PC-9 (cell line): ENCODE data around the gene ROR2. TPM values are rescaled to one million over a fixed set of nuclear protein-coding genes. Genes with fewer than 3 reads are reported as not detected.

ENCODE experiments used
- BruUV-seq: library from RNA; stranded (reverse); fragments of 400-500 nt; replicated peaks from 2 replicates; lab custom pipeline; 2021; lab: Mats Ljungman, UMichigan
- CTCF ChIA-PET: fragments of 300-600 bp; sonication (Branson Sonifier 250); formaldehyde crosslinking; loops from one replicate; lab custom pipeline; 2022; ENCODE audit warnings: antibody characterized with exemption; lab: Charles Lee
- POLR2A ChIA-PET: fragments of 300-600 bp; sonication (Branson Sonifier 250); formaldehyde crosslinking; loops from one replicate; lab custom pipeline; 2022; ENCODE audit warnings: antibody characterized with exemption; ENCODE audit not compliant: unreplicated experiment; lab: Charles Lee
- DNase-seq, 2 experiments: peaks; one replicate each; pipeline versions ENCODE4 v3.0.0 to v3.0.0-alpha.2; 2015 to 2022; ENCODE audit warnings: mixed read lengths in 1 of 2
- H2AFZ ChIP-seq: fragments of 200-600 bp; sonication (generic); 2 replicates; pipeline ENCODE4 v1.8.1; 2017; ENCODE audit warnings: antibody characterized with exemption
- H3F3A ChIP-seq: fragments of 200-600 bp; sonication (generic); 2 replicates; pipeline ENCODE4 v1.8.1; 2017; ENCODE audit warnings: antibody characterized with exemption, mild to moderate bottlenecking, low read depth; ENCODE audit not compliant: insufficient read depth
- H3K27ac ChIP-seq: fragments of 200-600 bp; sonication (generic); 2 replicates; pipeline ENCODE4 v1.6.1; 2016; ENCODE audit warnings: mixed run types
- H3K27me3 ChIP-seq: fragments of 200-600 bp; sonication (generic); 2 replicates; pipeline ENCODE4 v1.6.1; 2016; ENCODE audit warnings: low read depth, mixed run types; ENCODE audit not compliant: insufficient read depth
- H3K36me3 ChIP-seq: fragments of 200-600 bp; sonication (generic); 2 replicates; pipeline ENCODE4 v1.6.1; 2016; ENCODE audit warnings: low read depth, mixed run types
- H3K4me1 ChIP-seq: fragments of 200-600 bp; sonication (generic); replicated peaks from 2 replicates; pipeline ENCODE4 v1.6.1; 2016; ENCODE audit warnings: mixed run types; ENCODE audit not compliant: insufficient read depth
- H3K4me2 ChIP-seq: fragments of 200-600 bp; sonication (generic); 2 replicates; pipeline ENCODE4 v1.6.1; 2017; ENCODE audit warnings: mixed run types
- H3K4me3 ChIP-seq: fragments of 200-600 bp; sonication (generic); 2 replicates; pipeline ENCODE4 v1.6.1; 2016; ENCODE audit warnings: mixed run types
- H3K79me2 ChIP-seq: fragments of 200-600 bp; sonication (generic); 2 replicates; pipeline ENCODE4 v1.6.1; 2017; ENCODE audit warnings: low read depth, mixed run types
- H3K9me2 ChIP-seq: fragments of 200-600 bp; sonication (generic); 2 replicates; pipeline ENCODE4 v1.8.1; 2017; ENCODE audit warnings: mild to moderate bottlenecking; ENCODE audit not compliant: insufficient read depth
- H3K9me3 ChIP-seq: fragments of 200-600 bp; sonication (generic); 2 replicates; pipeline ENCODE4 v1.8.1; 2016; ENCODE audit warnings: low read depth; ENCODE audit not compliant: insufficient read depth
- H4K20me1 ChIP-seq: fragments of 200-600 bp; sonication (generic); 2 replicates; pipeline ENCODE4 v1.8.1; 2017; ENCODE audit not compliant: insufficient read depth
- EZH2 ChIP-seq: fragments of 200-600 bp; sonication (generic); IDR thresholded peaks from 2 replicates; pipeline ENCODE4 v1.8.0; 2017; ENCODE audit warnings: antibody characterized with exemption, low read depth
- intact Hi-C: fragments of 100-400 bp; cut with micrococcal nuclease; formaldehyde crosslinking; loops from one replicate; pipeline ENCODE4 v1.10.0; 2022; ENCODE audit not compliant: unreplicated experiment
- total RNA-seq: library from RNA; stranded (reverse); gene quantifications from 2 replicates; pipeline ENCODE4 v1.2.3, GENCODE V29; 2021
- TF ChIP-seq, protein P1 (sequence below): fragments of 200-600 bp; sonication (generic); conservative IDR thresholded peaks from 2 replicates; pipeline ENCODE4 v1.6.1; 2017; ENCODE audit warnings: mixed run types, antibody characterized with exemption, mild to moderate bottlenecking, moderate library complexity

The ROR2 gene
- total RNA-seq, 1 experiment from 2014 or later = not detected

DNA sequence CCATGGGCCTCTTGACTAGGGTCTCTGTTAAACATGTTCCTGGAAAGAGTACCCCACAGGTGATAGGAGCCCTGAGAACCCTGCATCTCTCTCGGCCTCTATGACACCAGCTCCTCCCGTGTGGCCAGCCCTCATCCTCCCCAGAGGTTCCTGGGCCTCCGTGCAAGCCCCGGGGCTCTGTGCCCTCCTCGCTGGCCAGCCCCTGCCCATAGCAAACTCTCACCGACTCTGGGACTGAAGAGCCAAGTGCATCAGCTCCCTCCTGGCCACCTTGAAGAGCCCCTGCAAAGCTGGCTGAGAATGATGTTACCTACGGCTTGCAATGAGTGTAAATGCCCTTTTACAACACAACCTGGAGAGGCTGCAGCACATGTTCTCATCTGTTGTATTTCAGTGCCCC, 224.4 kb downstream of the ROR2 start:
- Histone ChIP-seq H3F3A (no peaks in the 10 kb centered on the region), H3K27me3 (peaks cover 17% of the 10 kb centered on the region; the same call in 1 of the 2 replicates), H4K20me1 (no peaks in the 10 kb centered on the region), H3K27ac (no peak overlapping the region), H3K4me2 (no peak overlapping the region), H3K4me1 (no peaks in the 10 kb centered on the region), H2AFZ (no peak overlapping the region), H3K4me3 (no peak overlapping the region), H3K9me3 (no peaks in the 10 kb centered on the region), H3K36me3 (no peaks in the 10 kb centered on the region), H3K9me2 (no peaks in the 10 kb centered on the region), H3K79me2 (no peaks in the 10 kb centered on the region)
- TF ChIP-seq EZH2 = no peak
- TF ChIP-seq, protein P1, sequence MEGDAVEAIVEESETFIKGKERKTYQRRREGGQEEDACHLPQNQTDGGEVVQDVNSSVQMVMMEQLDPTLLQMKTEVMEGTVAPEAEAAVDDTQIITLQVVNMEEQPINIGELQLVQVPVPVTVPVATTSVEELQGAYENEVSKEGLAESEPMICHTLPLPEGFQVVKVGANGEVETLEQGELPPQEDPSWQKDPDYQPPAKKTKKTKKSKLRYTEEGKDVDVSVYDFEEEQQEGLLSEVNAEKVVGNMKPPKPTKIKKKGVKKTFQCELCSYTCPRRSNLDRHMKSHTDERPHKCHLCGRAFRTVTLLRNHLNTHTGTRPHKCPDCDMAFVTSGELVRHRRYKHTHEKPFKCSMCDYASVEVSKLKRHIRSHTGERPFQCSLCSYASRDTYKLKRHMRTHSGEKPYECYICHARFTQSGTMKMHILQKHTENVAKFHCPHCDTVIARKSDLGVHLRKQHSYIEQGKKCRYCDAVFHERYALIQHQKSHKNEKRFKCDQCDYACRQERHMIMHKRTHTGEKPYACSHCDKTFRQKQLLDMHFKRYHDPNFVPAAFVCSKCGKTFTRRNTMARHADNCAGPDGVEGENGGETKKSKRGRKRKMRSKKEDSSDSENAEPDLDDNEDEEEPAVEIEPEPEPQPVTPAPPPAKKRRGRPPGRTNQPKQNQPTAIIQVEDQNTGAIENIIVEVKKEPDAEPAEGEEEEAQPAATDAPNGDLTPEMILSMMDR = no peak
- ChIA-PET CTCF (interaction anchor here (0.7 kb wide), 2 partner anchors 50 to 767 kb away, joined by 5 to 29 read pairs; no protein-coding TSS in a partner anchor), POLR2A (no interaction called here)
- BruUV-seq = no TSS peak
- intact Hi-C loops = loop anchor here (5.0 kb wide), 1 partner anchor 43 kb away; no protein-coding TSS in a partner anchor
- no peak for DNase-seq

DNA sequence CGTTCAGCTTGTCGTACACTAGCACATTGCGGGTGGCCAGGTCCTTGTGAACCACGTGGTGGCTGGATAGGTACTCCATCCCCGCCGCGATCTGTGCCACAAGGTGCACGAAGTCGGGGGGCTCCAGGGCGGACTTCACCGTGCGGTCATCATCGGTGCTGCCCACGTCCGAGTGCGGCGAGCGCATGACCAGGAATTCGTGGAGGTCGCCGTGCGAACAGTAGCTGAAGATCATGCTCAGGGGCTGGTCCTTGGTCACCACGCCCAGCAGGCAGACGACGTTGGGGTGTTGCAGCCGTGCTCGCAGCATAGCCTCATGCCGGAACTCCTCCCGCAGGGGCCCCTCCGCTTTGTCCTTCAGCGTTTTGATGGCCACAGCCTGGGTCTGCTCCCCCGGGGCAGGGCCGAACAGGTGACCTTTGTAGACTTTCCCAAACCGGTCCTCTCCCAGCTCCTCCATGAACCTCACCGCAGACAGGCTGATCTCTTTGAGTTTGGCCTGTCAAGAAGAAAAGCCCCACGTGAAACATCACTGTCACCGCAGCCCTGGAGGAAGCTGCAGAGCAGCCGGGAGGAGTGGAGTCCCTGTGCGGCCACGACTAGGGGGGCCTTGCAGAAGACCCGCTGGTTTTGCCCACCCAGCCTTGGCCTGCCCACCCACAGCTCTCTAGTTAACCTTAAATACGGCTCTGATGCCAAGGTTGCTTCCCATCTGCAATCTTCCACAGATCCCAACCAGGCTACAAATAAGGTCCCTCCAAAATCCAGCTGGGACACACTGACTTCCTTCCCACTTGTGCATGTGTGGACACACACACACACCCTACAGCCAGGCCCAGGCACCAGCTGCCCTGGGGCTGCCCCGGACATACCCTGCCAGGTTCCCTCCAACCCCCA, 225.2 kb downstream of the ROR2 start:
- ChIA-PET CTCF (interaction anchor here (0.7 kb wide), 2 partner anchors 49 to 766 kb away, joined by 5 to 29 read pairs; no protein-coding TSS in a partner anchor), POLR2A (no interaction called here)
- no peak overlapping the region for H3K4me3 ChIP-seq
- H3K36me3 ChIP-seq = no peaks in the 10 kb centered on the region
- no peaks in the 10 kb centered on the region for H3K9me3 ChIP-seq
- H3K4me1 ChIP-seq = no peaks in the 10 kb centered on the region
- no peaks in the 10 kb centered on the region for H3F3A ChIP-seq
- peaks cover 24% of the 10 kb centered on the region for H3K27me3 ChIP-seq
- H2AFZ ChIP-seq = no peak overlapping the region
- BruUV-seq = no TSS peak
- intact Hi-C loops = loop anchor here (5.0 kb wide), 1 partner anchor 43 kb away; no protein-coding TSS in a partner anchor
- no peak for DNase-seq
- no peak overlapping the region for H3K27ac ChIP-seq
- no peaks in the 10 kb centered on the region for H4K20me1 ChIP-seq
- no peaks in the 10 kb centered on the region for H3K79me2 ChIP-seq
- no peaks in the 10 kb centered on the region for H3K9me2 ChIP-seq
- H3K4me2 ChIP-seq = no peak overlapping the region
- TF ChIP-seq, protein P1 = no peak
- no peak for TF ChIP-seq EZH2

DNA sequence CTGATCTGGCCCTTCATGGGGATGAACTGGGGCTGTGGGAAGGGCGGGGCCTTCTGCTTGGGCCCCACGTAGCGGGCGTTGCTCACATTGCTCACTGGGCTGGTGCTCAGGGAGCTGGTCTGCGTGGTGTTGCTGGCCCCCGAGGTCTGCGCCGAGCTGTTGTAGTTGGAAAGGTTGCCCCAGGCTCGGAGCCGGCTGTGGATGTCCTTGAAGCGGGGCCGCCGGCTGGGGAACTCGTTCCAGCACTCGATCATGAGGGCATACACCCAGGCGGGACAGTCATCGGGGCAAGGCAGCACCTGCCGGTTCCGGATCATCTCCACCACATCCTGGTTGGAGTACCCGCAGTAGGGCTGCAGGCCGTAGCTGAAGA, 226.0 kb downstream of the ROR2 start:
- Histone ChIP-seq H3K4me3 (no peak overlapping the region), H3K9me2 (no peaks in the 10 kb centered on the region), H3K4me2 (no peak overlapping the region), H4K20me1 (no peaks in the 10 kb centered on the region), H3K4me1 (no peaks in the 10 kb centered on the region), H3K27ac (no peak overlapping the region), H3K36me3 (no peaks in the 10 kb centered on the region), H2AFZ (no peak overlapping the region), H3K9me3 (no peaks in the 10 kb centered on the region), H3F3A (no peaks in the 10 kb centered on the region), H3K27me3 (peaks cover 32% of the 10 kb centered on the region), H3K79me2 (no peaks in the 10 kb centered on the region)
- DNase-seq = no peak
- intact Hi-C loops = no loop called here
- no TSS peak for BruUV-seq
- POLR2A ChIA-PET = no interaction called here
- TF ChIP-seq, protein P1 = no peak
- TF ChIP-seq EZH2 = no peak
- CTCF ChIA-PET = no interaction called here
